Neural progenitor cell (in vitro differentiated cells): ENCODE measurements around the gene CGREF1.

Source experiments
- EZH2 ChIP-seq: fragments of 200-600 bp; sonication (generic); IDR thresholded peaks from 2 replicates; pipeline ENCODE4 v1.6.1; 2017; ENCODE audit warnings: antibody characterized with exemption, mild to moderate bottlenecking, moderate library complexity
- EZH2phosphoT487 ChIP-seq: fragments of 200-600 bp; sonication (generic); IDR thresholded peaks from 2 replicates; pipeline ENCODE4 v1.6.1; 2017; ENCODE audit warnings: antibody characterized with exemption

GRCh38 chr2:27060323-27060722, 58.6 kb downstream of the CGREF1 start:
- TF ChIP-seq EZH2phosphoT487 (no peak), EZH2 (no peak)
